IMR-90 (cell line): ENCODE results near the gene BCL2. TPM values are rescaled to one million over a fixed set of nuclear protein-coding genes. Genes with fewer than 3 reads are reported as not detected.

ENCODE experiments used
- ATAC-seq: fragments of 200-7000 bp; cut with Tn5 transposase; 2 replicates; pipeline ENCODE4 v1.9.1; 2020; ENCODE audit warnings: low read depth, mild to moderate bottlenecking, moderate library complexity
- BruUV-seq: library from RNA; stranded (reverse); fragments of 400-500 nt; replicated peaks from 2 replicates; lab custom pipeline; 2021; lab: Mats Ljungman, UMichigan
- CTCF ChIA-PET: fragments of 300-600 bp; formaldehyde crosslinking; extraction: SDS; loops from one replicate; lab custom pipeline; 2021; ENCODE audit warnings: antibody characterized with exemption; lab: Yijun Ruan, JAX
- POLR2A ChIA-PET: fragments of 300-600 bp; sonication (Branson Sonifier 250); formaldehyde crosslinking; loops from one replicate; lab custom pipeline; 2022; ENCODE audit warnings: antibody characterized with exemption; ENCODE audit not compliant: unreplicated experiment; lab: Charles Lee
- DNase-seq: peaks from one replicate; pipeline ENCODE4 v3.0.0; 2013
- H2AFZ ChIP-seq: replicated peaks from 2 replicates; pipeline ENCODE3; 2013; ENCODE audit warnings: low read length, mild to moderate bottlenecking; ENCODE audit not compliant: poor library complexity
- H2AK5ac ChIP-seq: 2 replicates; pipeline ENCODE4 v1.6.1; 2013; ENCODE audit warnings: low read depth, low read length, inconsistent platforms
- H2AK9ac ChIP-seq: replicated peaks from 2 replicates; pipeline ENCODE3; 2013; ENCODE audit warnings: mild to moderate bottlenecking, low read depth, low read length, moderate library complexity; ENCODE audit not compliant: poor library complexity
- H2BK120ac ChIP-seq: 2 replicates; pipeline ENCODE4 v1.6.1; 2013; ENCODE audit warnings: low read depth, low read length, inconsistent platforms
- H2BK15ac ChIP-seq: 3 replicates; pipeline ENCODE4 v1.6.1; 2013; ENCODE audit warnings: low read depth, low read length, inconsistent platforms
- H2BK20ac ChIP-seq: 2 replicates; pipeline ENCODE4 v1.6.1; 2013; ENCODE audit warnings: low read depth, mild to moderate bottlenecking, inconsistent platforms, low read length, moderate library complexity
- H2BK5ac ChIP-seq: 2 replicates; pipeline ENCODE4 v1.6.1; 2013; ENCODE audit warnings: mild to moderate bottlenecking, low read depth, low read length, inconsistent platforms; ENCODE audit not compliant: poor library complexity, severe bottlenecking
- H3K14ac ChIP-seq: replicated peaks from 2 replicates; pipeline ENCODE4 v1.6.1; 2013; ENCODE audit warnings: low read depth, low read length, inconsistent platforms
- H3K18ac ChIP-seq: 2 replicates; pipeline ENCODE4 v1.6.1; 2013; ENCODE audit warnings: low read depth, low read length, control low read depth
- H3K23ac ChIP-seq: 2 replicates; pipeline ENCODE4 v1.6.1; 2013; ENCODE audit warnings: low read depth, low read length, inconsistent platforms
- H3K27ac ChIP-seq: 2 replicates; pipeline ENCODE4 v1.5.1; 2013; ENCODE audit warnings: mild to moderate bottlenecking, control low read depth, low read length; ENCODE audit not compliant: insufficient read depth
- H3K27me3 ChIP-seq: 2 replicates; pipeline ENCODE4 v1.6.1; 2013; ENCODE audit warnings: low read length; ENCODE audit not compliant: control insufficient read depth, insufficient read depth
- H3K36me3 ChIP-seq: 2 replicates; pipeline ENCODE4 v1.6.1; 2013; ENCODE audit warnings: low read length, mixed read lengths; ENCODE audit not compliant: control insufficient read depth, insufficient read depth
- H3K4ac ChIP-seq: 2 replicates; pipeline ENCODE4 v1.6.1; 2013; ENCODE audit warnings: low read depth, low read length, inconsistent platforms
- H3K4me1 ChIP-seq: 2 replicates; pipeline ENCODE4 v1.6.1; 2013; ENCODE audit warnings: low read length, mixed read lengths; ENCODE audit not compliant: control insufficient read depth, insufficient read depth
- H3K4me2 ChIP-seq: 2 replicates; pipeline ENCODE4 v1.6.1; 2013; ENCODE audit warnings: low read depth, mild to moderate bottlenecking, control low read depth, low read length, moderate library complexity
- H3K4me3 ChIP-seq: 2 replicates; pipeline ENCODE4 v1.5.1; 2013; ENCODE audit warnings: low read depth, mild to moderate bottlenecking, control low read depth, low read length, moderate library complexity; ENCODE audit not compliant: insufficient read depth
- H3K56ac ChIP-seq: 2 replicates; pipeline ENCODE4 v1.6.1; 2013; ENCODE audit warnings: low read length, inconsistent platforms; ENCODE audit not compliant: insufficient read depth; ENCODE audit errors: extremely low read depth
- H3K79me1 ChIP-seq, 2 experiments: 2 replicates each; pipeline ENCODE4 v1.6.1; 2013; ENCODE audit warnings: low read length in 2 of 2, inconsistent platforms in 1 of 2, low read depth in 1 of 2
- H3K9ac ChIP-seq: 2 replicates; pipeline ENCODE4 v1.6.1; 2013; ENCODE audit warnings: low read depth, low read length, control low read depth
- H3K9me1 ChIP-seq: 2 replicates; pipeline ENCODE4 v1.6.1; 2013; ENCODE audit warnings: low read length, inconsistent platforms; ENCODE audit not compliant: insufficient read depth
- H3K9me3 ChIP-seq: 2 replicates; pipeline ENCODE4 v1.6.1; 2013; ENCODE audit warnings: low read length; ENCODE audit not compliant: control insufficient read depth, insufficient read depth
- H4K20me1 ChIP-seq: 2 replicates; pipeline ENCODE4 v1.6.1; 2013; ENCODE audit warnings: low read length, inconsistent platforms; ENCODE audit not compliant: insufficient read depth
- H4K5ac ChIP-seq: 2 replicates; pipeline ENCODE4 v1.6.1; 2013; ENCODE audit warnings: mild to moderate bottlenecking, low read depth, low read length, control low read depth
- H4K8ac ChIP-seq, 2 experiments: 2 replicates each; pipeline ENCODE4 v1.6.1; 2013; ENCODE audit warnings: low read depth in 2 of 2, low read length in 2 of 2, control low read depth in 1 of 2, inconsistent platforms in 1 of 2
- H4K91ac ChIP-seq: 2 replicates; pipeline ENCODE4 v1.6.1; 2013; ENCODE audit warnings: low read depth, low read length, inconsistent platforms; ENCODE audit not compliant: insufficient read depth
- CHD1 ChIP-seq: IDR thresholded peaks from 2 replicates; pipeline ENCODE4 v1.6.1; 2012; ENCODE audit warnings: low read depth, low read length, improper control_type of control experiment
- RFX5 ChIP-seq: IDR thresholded peaks from 2 replicates; pipeline ENCODE4 v1.8.0; 2012; ENCODE audit warnings: low read depth, mild to moderate bottlenecking, low read length, moderate library complexity
- WGBS, 2 experiments: methylation state at CpG; one replicate each; pipeline versions ENCODE4 v1.1.5 to v1.1.7; 2013; ENCODE audit warnings: missing lambda C conversion rate in 2 of 2; ENCODE audit not compliant: insufficient read length in 1 of 2; ENCODE audit errors: extremely low coverage in 2 of 2; 5-methylcytosine and 5-hydroxymethylcytosine counted together
- dilution Hi-C: fragments of 300-500 bp; cut with HindIII; formaldehyde crosslinking; loops from one replicate; pipeline ENCODE4 v1.14.3; 2018; ENCODE audit warnings: low sequenced_read_pairs; ENCODE audit not compliant: unreplicated experiment
- in situ Hi-C: fragments of 300-500 bp; cut with MboI; formaldehyde crosslinking; loops from 3 replicates; pipeline ENCODE4 v1.14.3; 2019; ENCODE audit warnings: low sequenced_read_pairs, inconsistent platforms, mixed read lengths
- intact Hi-C: fragments of 100-400 bp; cut with micrococcal nuclease; formaldehyde crosslinking; loops from 2 replicates; pipeline ENCODE4 v1.10.0; 2022
- polyA plus RNA-seq, 3 experiments: library from polyadenylated mRNA; depleted of rRNA; stranded (reverse); fragments of >200 nt; gene quantifications; 2 replicates each; pipeline ENCODE4 v1.2.3, GENCODE V29; 2012; ENCODE audit warnings: low replicate concordance in 1 of 3
- total RNA-seq: library from RNA; depleted of rRNA; stranded (reverse); fragments of >200 nt; gene quantifications from 2 replicates; pipeline ENCODE4 v1.2.3, GENCODE V29; 2012
- TF ChIP-seq, protein P1 (sequence below): conservative IDR thresholded peaks from 2 replicates; pipeline ENCODE4 v1.5.1; 2012; ENCODE audit warnings: mild to moderate bottlenecking, low read depth, low read length, improper control_type of control experiment

The BCL2 gene
- total and polyA plus RNA-seq, 2 of the 4 experiments (the other 2 are of a cell fraction), result 0.24 to 0.54 TPM

DNA sequence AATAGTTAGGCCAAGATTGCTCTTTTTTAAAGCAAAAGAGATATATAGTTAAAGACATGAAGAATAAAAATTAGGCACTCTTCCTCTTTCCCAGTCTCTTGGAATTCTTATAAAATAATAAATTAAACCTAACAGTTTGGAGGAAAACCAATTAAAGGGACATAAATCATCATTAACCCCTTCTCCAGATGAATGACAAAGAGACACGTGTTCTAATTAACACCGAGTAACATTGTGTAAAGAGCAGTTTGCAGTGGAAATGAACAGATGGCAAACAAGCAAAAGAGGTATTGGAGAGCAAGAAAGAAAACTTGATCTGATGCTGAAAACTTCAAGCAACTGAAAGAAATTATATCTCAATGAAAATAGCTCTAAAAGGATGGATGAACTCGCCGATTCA lies 48.4 kb downstream of the BCL2 start:
- H3K27ac ChIP-seq, result no peak overlapping the region
- H3K9ac ChIP-seq, result no peak overlapping the region
- no peak overlapping the region for H3K23ac ChIP-seq
- dilution Hi-C loops (no loop called here), intact Hi-C loops (no loop called here), in situ Hi-C loops (no loop called here)
- no CpG with 5 or more reads among the region's 4 CpGs for WGBS, 2 experiments
- ChIA-PET CTCF (no interaction called here), POLR2A (no interaction called here)
- no peak overlapping the region for H3K56ac ChIP-seq
- H2BK15ac ChIP-seq, result no peak overlapping the region
- no peaks in the 10 kb centered on the region for H4K20me1 ChIP-seq
- H2BK120ac ChIP-seq, result no peak overlapping the region
- no TSS peak for BruUV-seq
- H3K9me3 ChIP-seq, result no peaks in the 10 kb centered on the region
- H3K4ac ChIP-seq, result no peak overlapping the region
- no peak overlapping the region for H4K8ac ChIP-seq
- no peak overlapping the region for H3K14ac ChIP-seq
- no peak overlapping the region for H3K4me2 ChIP-seq
- H4K91ac ChIP-seq, result no peak overlapping the region
- peaks cover 12% of the 10 kb centered on the region for H3K27me3 ChIP-seq
- TF ChIP-seq, protein P1, sequence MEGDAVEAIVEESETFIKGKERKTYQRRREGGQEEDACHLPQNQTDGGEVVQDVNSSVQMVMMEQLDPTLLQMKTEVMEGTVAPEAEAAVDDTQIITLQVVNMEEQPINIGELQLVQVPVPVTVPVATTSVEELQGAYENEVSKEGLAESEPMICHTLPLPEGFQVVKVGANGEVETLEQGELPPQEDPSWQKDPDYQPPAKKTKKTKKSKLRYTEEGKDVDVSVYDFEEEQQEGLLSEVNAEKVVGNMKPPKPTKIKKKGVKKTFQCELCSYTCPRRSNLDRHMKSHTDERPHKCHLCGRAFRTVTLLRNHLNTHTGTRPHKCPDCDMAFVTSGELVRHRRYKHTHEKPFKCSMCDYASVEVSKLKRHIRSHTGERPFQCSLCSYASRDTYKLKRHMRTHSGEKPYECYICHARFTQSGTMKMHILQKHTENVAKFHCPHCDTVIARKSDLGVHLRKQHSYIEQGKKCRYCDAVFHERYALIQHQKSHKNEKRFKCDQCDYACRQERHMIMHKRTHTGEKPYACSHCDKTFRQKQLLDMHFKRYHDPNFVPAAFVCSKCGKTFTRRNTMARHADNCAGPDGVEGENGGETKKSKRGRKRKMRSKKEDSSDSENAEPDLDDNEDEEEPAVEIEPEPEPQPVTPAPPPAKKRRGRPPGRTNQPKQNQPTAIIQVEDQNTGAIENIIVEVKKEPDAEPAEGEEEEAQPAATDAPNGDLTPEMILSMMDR, result no peak
- no peak for TF ChIP-seq CHD1
- no peak for TF ChIP-seq RFX5
- H2BK20ac ChIP-seq, result no peak overlapping the region
- H2AFZ ChIP-seq, result no peak overlapping the region
- no peaks in the 10 kb centered on the region for H3K79me1 ChIP-seq
- no peak overlapping the region for H3K18ac ChIP-seq
- H3K4me1 ChIP-seq, result no peaks in the 10 kb centered on the region
- H3K36me3 ChIP-seq, result no peaks in the 10 kb centered on the region
- DNase-seq (no peak), ATAC-seq (no peak)
- H3K4me3 ChIP-seq, result no peak overlapping the region
- H2AK5ac ChIP-seq, result no peak overlapping the region
- H3K9me1 ChIP-seq, result 0 out of 2 replicates have a peak, but pooled peaks cover 5% of the 10 kb centered on the region
- H2BK5ac ChIP-seq, result no peak overlapping the region
- no peak overlapping the region for H4K5ac ChIP-seq
- no peak overlapping the region for H2AK9ac ChIP-seq
